Stimulated activated CD4-positive, alpha-beta T cell treated with anti-CD3 and anti-CD28 coated beads, Interleukin-12 subunit alpha, Interleukin-12 subunit beta, amount 100 ng/mL, for 24 hours (primary cell): ENCODE measurements around the gene C14orf119.

ENCODE experiments used
- DNase-seq, 2 experiments: peaks; one replicate each; pipeline ENCODE4 v3.0.0-alpha.2; 2020; ENCODE audit warnings: low read depth in 2 of 2

C14orf119 gene, protein sequence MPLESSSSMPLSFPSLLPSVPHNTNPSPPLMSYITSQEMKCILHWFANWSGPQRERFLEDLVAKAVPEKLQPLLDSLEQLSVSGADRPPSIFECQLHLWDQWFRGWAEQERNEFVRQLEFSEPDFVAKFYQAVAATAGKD

DNA sequence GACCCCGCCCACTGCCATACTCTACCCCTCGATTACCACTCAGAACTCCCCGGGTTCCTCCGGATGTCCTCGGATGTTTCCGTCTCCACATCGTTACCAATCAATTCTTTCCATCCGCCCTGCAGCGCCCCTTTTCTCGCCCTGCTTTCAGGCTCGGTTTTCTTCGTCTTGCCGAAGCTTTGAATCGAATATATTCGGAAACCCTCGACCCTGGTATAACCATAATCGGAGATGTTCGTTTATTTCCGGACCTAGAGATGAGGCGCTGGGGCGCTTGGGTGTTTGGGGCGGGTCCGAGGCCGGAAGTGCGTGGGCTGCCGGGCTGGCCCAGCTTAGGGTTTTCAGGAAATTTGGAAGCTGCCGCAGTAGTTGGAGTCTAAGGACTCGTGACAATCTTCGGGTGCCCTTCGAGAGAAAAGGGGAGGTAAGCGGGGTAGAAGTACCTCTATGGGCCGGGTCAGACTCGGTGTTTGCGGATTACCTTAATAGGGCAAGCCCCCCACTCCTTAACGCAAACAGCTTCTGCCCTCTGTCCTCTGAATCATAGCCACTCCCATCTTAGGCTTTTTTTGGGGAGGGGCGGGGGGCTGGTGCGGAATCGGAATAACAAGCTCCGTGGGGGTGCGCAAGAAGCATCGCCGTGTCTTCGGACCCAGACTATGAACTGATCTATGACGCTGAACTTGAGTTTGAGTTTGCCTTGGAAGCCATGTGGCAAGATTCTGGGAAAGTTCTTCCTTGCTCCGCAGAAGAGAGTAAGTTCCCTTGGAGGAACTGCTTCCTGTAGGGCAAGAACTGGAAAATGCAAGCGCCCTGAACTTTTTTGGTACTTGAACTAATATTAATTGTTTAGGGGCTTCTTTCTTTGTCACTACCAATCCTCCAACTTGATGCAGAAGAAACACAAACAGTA, at the start of gene C14orf119:
TSS of gene C14orf119 (plus strand) at position 310 of the 913 bp plus-strand sequence. CDS start 2,154 bp downstream, outside the sequence.
- DNase-seq, result peak; percentile 97 to 100

DNA sequence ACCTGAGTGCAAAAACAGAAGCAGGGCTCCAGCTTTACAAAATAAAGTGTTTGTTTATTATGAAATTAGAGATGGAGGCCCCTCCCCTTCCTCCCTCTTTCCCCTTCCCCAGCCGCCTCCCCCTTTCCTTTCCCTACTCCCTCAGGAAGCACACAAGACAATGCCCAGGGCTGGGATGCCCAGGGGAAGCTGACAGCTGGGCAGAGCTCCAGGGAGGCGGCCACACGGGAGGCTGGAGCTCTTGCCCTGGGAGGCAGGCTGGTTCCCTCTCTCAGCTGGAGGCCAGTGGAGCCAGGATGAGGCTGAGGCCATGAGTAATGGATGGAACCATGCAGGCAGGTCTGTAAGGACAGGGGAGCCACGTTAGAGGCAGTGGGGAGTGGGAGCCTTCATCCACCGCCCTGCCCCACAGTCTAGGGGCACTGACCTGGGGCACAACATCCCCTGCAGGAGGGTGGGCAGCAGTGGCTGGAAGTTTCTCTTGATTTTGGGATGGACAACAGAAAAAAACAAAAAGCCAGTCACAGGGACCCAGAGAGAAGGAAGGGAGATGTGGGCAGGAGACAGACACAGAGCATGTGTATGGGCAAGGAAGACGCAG, 48.2 kb upstream of the C14orf119 start:
- DNase-seq, result no peak

- no peak for DNase-seq
Observed at GRCh38 chr14:23047751-23048693, 47.3 kb upstream of the C14orf119 start.

DNA sequence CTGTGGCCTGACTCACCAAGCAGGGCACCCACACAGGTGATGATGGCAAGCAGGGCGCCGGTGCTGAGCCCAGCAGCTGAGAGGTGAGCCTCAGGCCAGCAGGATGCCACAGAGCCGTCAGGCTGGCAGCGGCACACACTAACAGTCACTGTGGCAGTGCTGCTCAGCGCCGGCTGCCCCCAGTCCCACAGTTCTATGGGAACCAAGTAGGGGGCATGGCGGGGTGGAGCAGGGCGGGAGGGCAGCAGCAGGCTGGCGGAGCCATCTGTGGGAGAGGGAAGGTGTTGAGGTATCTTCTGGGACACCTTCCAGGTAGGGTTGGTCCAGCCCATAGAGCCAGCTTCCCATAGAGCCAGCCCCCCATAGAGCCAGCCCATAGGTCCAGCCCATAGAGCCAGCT, 46.3 kb upstream of the C14orf119 start:
- DNase-seq, result no peak

- no peak for DNase-seq
Observed at GRCh38 chr14:23051141-23052057, 43.9 kb upstream of the C14orf119 start.

DNA sequence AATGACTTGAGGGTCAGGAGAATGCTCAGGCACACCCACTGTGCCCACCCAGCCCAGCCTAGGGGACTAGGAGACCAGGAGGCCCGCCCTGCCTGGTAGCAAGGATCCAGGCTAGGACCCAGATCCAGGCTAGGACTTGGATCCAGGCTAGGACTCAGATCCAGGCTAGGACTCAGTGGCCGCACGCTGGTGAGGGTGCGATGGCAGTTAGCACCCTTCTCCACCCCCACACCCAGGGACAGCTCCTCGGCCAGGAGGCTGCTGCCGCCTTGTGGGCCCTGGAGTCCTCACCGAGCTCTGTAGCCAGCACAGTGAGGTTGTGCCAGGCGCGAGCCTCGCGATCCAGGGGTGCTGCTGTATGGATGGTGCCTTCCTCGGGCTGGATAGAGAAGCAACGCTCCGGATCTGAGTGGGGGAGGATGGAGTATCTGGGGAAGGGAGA, 43.1 kb upstream of the C14orf119 start:
- no peak for DNase-seq

- no peak for DNase-seq
Observed at GRCh38 chr14:23052671-23053070, 42.6 kb upstream of the C14orf119 start.

DNA sequence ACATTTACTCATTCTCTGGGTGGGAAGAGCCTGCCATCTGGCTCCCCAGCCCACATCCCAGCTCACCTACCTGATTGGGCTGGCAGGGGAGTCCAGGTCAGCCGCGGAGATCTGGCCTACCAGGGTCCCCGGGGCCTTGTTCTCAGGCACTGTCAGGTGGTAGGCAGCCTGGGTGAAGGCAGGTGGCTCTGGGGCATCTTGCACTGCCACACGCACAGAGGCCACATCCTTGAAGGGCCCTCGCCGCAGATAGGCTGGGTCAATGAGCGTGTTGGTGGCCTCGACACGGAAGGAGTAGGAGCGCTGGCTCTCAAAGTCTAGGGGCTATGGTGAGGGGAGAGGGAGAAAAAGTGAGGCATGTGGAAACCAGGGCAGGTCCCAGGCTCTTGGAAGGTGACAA, 41.9 kb upstream of the C14orf119 start:
- DNase-seq, result no peak

- no peak for DNase-seq
Observed at GRCh38 chr14:23054000-23054811, 41.1 kb upstream of the C14orf119 start.

DNA sequence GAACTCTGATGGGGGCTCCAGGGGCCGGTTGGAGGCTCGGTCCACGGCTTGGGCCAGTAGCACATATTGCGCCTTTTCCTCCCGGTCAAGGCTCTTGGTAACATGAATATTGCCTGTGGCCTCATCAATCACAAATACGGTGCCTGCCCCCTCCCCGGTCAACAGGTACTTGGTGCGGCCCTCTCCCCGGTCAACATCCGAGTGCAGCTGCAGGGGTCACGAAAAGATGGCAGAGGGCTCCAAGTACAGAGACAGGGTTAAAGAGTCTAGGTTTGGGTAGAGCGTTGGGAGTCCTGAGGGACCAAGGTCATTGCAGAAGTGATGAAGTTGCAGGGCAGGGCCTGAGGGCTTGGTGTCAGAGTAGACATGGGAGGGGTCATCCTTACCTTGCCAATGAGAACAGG, 40.2 kb upstream of the C14orf119 start:
- DNase-seq, result no peak

GRCh38 chr14:23055621-23056144, 39.6 kb upstream of the C14orf119 start:
- DNase-seq, result no peak

DNA sequence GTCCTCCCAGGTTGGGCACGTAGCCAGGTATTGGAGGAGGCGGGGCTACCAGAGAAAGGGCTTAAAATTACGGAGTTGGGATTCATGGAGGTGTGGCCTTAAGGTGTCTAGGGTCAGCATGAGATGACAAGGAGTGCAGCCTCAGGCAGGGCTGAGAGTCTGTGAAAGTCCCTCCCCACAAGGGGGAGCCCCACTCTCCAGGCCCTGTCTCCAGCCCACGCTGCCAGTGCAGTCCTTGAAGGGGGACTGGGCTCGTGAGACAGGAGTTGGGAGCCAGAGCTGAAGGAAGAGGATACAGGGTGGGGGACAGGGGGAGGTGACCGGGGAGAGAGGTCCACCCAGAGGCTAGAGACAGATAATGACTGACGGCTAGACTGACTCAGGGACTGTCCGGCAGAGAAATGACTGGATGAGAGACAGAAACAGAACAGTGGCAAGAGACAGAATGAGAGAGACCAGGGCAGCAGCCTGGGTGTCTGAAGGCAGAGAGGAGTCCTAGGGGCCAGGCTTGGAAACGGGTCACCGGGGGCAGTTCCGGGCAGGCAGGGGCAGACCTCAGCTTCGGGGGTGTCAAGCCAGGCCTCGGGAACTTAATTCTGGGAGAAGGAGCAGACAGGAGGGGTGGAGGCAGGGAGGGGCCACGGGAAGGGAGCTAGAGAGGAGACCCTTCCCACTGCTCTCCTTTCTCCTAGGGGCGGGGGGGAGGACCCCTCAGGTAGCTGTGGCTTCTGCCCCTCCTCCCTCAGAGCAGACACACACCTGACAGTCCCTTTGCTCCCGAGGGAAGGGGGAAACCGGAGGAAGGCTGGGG, 39.0 kb upstream of the C14orf119 start:
- DNase-seq, result peak in 1 of 2 experiments; percentile 64

GRCh38 chr14:23056956-23057756, 38.1 kb upstream of the C14orf119 start, which contains the start of gene CDH24:
CDH24 (minus strand) TSS chr14:23057520; CDS start chr14:23055733, 1,787 bp downstream.
- peak in 1 of 2 experiments; percentile 69 for DNase-seq

- peak; percentile 65 to 86 for DNase-seq
Observed at GRCh38 chr14:23057757-23058653, 37.3 kb upstream of the C14orf119 start.

DNA sequence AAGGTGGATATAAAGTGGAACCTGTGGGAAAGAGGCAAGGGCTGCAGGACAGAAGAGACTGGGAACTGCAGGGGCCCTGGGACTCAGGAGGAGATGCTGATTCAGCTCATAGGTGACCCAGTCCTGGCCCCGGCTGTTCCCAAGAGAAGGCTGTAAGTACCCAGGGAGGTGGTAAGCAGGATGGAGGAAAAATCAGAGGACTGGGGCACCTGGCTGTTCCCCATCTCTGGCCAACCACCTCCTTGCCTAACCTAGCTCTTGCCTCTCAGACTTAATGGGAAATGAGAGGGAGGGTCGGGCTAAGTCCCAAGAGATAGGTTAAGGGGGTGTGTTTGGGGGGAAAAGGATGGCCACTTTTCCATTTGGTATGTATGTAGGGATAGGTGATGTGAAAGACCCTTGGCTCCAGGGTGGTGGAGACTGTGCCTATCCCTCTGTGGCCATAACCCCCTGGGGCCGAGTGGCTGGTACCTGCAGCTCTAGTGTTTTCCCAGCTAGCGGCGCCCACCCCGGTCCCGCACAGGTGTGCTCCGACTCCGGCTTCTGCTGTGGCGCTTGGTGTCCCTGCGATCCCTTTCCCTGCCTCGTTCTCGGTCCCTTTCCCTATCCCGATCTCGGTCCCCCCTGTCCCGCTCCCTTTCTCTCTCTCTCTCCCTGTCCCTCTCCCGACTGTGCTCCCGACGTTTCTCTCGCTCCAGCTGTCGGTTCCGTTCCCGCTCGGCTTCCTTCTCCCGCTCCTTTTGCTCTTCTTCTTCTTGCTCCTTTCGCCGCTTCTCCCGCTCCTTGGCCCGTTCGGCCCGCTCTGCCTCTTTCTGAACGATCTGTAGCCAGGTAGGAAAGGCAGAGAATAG, 36.4 kb upstream of the C14orf119 start:
- DNase-seq, result no peak
